Right atrium auricular region (tissue), 2 donors: ENCODE data around the gene KLF5. TPM values are rescaled to one million over a fixed set of nuclear protein-coding genes. Genes with fewer than 3 reads are reported as not detected.

Experiments used
- DNase-seq: peaks from one replicate; pipeline ENCODE4 v3.0.0-alpha.2; 2019; ENCODE audit warnings: low spot score
- H3K27ac ChIP-seq, 2 donors: fragments of 200-600 bp; sonication (generic); 1 replicate in 1 of 2; 2 replicates in 1 of 2; pipeline ENCODE4 v1.5.1; 2016 to 2019
- H3K27me3 ChIP-seq, 2 donors: fragments of 200-600 bp; sonication (generic); one replicate each; pipeline versions ENCODE4 v1.5.1 to v1.6.0; 2017 to 2019
- H3K36me3 ChIP-seq: fragments of 200-600 bp; sonication (generic); one replicate; pipeline ENCODE4 v1.5.1; 2016
- H3K4me1 ChIP-seq, 2 donors: fragments of 200-600 bp; sonication (generic); one replicate each; pipeline versions ENCODE4 v1.5.1 to v1.6.0; 2017 to 2019
- H3K4me3 ChIP-seq, 2 donors: fragments of 200-600 bp; sonication (generic); 1 replicate in 1 of 2; 2 replicates in 1 of 2; pipeline ENCODE4 v1.5.1; 2017 to 2019; ENCODE audit warnings: mild to moderate bottlenecking in 1 of 2, moderate library complexity in 1 of 2
- H3K9me3 ChIP-seq, 2 donors: fragments of 200-600 bp; sonication (generic); one replicate each; pipeline ENCODE4 v1.5.1; 2019
- CTCF ChIP-seq, 2 donors: fragments of 200-600 bp; sonication (generic); IDR thresholded peaks; one replicate each; pipeline ENCODE4 v1.5.1; 2019; ENCODE audit warnings: antibody characterized with exemption in 2 of 2
- total RNA-seq, 2 donors: library from RNA; depleted of rRNA; stranded (reverse); fragments of >200 nt; gene quantifications; one replicate each; pipeline ENCODE4 v1.1.0, GENCODE V29; 2016

The KLF5 gene
- total RNA-seq, 2 donors from 2014 or later, result 1.7 to 2.8 TPM

GRCh38 chr13:73060251-73061160 lies 1.7 kb downstream of the KLF5 start:
- H3K27me3 ChIP-seq, result no peaks in the 10 kb centered on the region
- no peaks in the 10 kb centered on the region for H3K36me3 ChIP-seq
- DNase-seq, result no peak
- peak overlapping the region; percentile 25 to 59 for H3K27ac ChIP-seq
- H3K4me3 ChIP-seq, result peak overlapping the region; percentile 65 to 82
- no peak for TF ChIP-seq CTCF (IDR thresholded peaks at IDR 0.05)
- H3K9me3 ChIP-seq, result no peaks in the 10 kb centered on the region
- peaks cover 0 to 20% of the 10 kb centered on the region in 2 donors for H3K4me1 ChIP-seq

GRCh38 chr13:73061473-73061872 lies 2.7 kb downstream of the KLF5 start:
- no peaks in the 10 kb centered on the region for H3K9me3 ChIP-seq
- no peak for DNase-seq
- H3K4me3 ChIP-seq, result no peak overlapping the region
- TF ChIP-seq CTCF (IDR thresholded peaks at IDR 0.05), result no peak
- H3K4me1 ChIP-seq, result peaks cover 0 to 20% of the 10 kb centered on the region in 2 donors
- no peaks in the 10 kb centered on the region for H3K27me3 ChIP-seq
- no peaks in the 10 kb centered on the region for H3K36me3 ChIP-seq
- no peak overlapping the region for H3K27ac ChIP-seq

GRCh38 chr13:73061876-73062275 lies 3.1 kb downstream of the KLF5 start:
- peaks cover 0 to 20% of the 10 kb centered on the region in 2 donors for H3K4me1 ChIP-seq
- DNase-seq, result no peak
- no peaks in the 10 kb centered on the region for H3K36me3 ChIP-seq
- TF ChIP-seq CTCF (IDR thresholded peaks at IDR 0.05), result no peak
- H3K9me3 ChIP-seq, result no peaks in the 10 kb centered on the region
- no peak overlapping the region for H3K27ac ChIP-seq
- H3K27me3 ChIP-seq, result no peaks in the 10 kb centered on the region
- no peak overlapping the region for H3K4me3 ChIP-seq

DNA sequence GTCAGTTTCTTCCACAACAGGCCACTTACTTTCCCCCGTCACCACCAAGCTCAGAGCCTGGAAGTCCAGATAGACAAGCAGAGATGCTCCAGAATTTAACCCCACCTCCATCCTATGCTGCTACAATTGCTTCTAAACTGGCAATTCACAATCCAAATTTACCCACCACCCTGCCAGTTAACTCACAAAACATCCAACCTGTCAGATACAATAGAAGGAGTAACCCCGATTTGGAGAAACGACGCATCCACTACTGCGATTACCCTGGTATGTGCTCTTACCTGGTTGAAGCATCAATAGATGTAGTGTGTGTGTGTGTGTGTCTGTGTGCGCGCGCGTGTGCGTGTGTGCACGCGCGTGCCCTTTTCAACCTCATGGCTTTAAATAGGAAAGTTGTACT lies 3.7 kb downstream of the KLF5 start:
- H3K4me3 ChIP-seq, result no peak overlapping the region
- no peaks in the 10 kb centered on the region for H3K36me3 ChIP-seq
- no peaks in the 10 kb centered on the region for H3K9me3 ChIP-seq
- H3K4me1 ChIP-seq, result peaks cover 0 to 20% of the 10 kb centered on the region in 2 donors
- TF ChIP-seq CTCF (IDR thresholded peaks at IDR 0.05), result no peak
- no peak overlapping the region for H3K27ac ChIP-seq
- no peaks in the 10 kb centered on the region for H3K27me3 ChIP-seq
- no peak for DNase-seq

GRCh38 chr13:73063166-73063565 lies 4.4 kb downstream of the KLF5 start:
- H3K36me3 ChIP-seq, result no peaks in the 10 kb centered on the region
- H3K9me3 ChIP-seq, result no peaks in the 10 kb centered on the region
- no peak for DNase-seq
- H3K4me3 ChIP-seq, result no peak overlapping the region
- TF ChIP-seq CTCF (IDR thresholded peaks at IDR 0.05), result no peak
- H3K4me1 ChIP-seq, result peaks cover 0 to 15% of the 10 kb centered on the region in 2 donors
- no peak overlapping the region for H3K27ac ChIP-seq
- H3K27me3 ChIP-seq, result no peaks in the 10 kb centered on the region
